Vagina (tissue), 2 donors: ENCODE data around the gene DIRAS1.

Experiments used
- POLR2A ChIP-seq, 2 donors: fragments of 450-650 bp; IDR thresholded peaks; one replicate each; pipeline ENCODE4 v1.6.1; 2017; ENCODE audit warnings: antibody characterized with exemption in 2 of 2, mild to moderate bottlenecking in 2 of 2, moderate library complexity in 2 of 2
- TF ChIP-seq, protein P1 (sequence below), 3 experiments: fragments of 450-650 bp in 2 of 3; fragments of 200-600 bp in 1 of 3; sonication (generic) in 1 of 3; IDR thresholded peaks; one replicate each; pipeline ENCODE4 v1.5.1; 2017 to 2019; ENCODE audit warnings: antibody characterized with exemption in 3 of 3, mild to moderate bottlenecking in 2 of 3, moderate library complexity in 2 of 3

DNA sequence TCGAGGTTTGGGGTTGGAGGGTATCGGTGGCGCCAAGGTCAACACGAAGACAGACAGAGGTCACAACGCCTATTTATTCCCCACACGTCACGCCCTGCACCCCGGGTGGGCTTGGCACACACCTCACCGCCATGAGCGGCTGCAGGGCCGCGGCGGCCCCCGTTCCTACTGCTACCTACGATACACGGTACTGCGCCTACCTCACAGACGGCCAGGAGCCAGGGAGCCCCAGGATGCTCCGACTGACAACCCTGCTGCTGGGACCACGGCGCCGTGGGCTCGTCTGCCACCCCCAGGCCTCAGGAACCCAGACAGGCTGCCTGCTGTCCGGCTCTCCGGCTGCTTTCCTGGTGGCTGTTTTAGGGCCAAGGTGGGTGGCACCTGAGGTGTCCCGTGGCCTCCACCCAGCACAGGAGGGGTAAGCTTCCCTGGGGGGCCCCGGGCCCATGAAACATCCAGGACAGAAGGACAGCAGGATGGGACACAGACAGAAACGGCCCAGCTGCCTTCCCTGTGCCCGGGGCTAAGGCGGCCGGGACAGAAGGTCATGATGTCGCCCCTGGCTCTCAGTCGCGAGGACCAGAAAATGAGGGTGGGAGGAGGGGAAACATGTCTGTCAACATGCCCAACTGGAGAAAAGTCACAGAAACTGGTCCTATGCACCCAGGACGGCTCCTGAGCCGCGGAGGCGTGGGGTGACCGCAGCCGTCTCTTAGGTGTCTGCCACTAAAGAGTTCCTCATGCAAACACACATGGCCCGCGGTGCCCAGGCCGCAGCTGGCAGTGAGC lies 33.7 kb upstream of the DIRAS1 start:
- TF ChIP-seq POLR2A (IDR thresholded peaks at IDR 0.05): no peak
- TF ChIP-seq, protein P1, sequence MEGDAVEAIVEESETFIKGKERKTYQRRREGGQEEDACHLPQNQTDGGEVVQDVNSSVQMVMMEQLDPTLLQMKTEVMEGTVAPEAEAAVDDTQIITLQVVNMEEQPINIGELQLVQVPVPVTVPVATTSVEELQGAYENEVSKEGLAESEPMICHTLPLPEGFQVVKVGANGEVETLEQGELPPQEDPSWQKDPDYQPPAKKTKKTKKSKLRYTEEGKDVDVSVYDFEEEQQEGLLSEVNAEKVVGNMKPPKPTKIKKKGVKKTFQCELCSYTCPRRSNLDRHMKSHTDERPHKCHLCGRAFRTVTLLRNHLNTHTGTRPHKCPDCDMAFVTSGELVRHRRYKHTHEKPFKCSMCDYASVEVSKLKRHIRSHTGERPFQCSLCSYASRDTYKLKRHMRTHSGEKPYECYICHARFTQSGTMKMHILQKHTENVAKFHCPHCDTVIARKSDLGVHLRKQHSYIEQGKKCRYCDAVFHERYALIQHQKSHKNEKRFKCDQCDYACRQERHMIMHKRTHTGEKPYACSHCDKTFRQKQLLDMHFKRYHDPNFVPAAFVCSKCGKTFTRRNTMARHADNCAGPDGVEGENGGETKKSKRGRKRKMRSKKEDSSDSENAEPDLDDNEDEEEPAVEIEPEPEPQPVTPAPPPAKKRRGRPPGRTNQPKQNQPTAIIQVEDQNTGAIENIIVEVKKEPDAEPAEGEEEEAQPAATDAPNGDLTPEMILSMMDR (IDR thresholded peaks at IDR 0.05): no peak
